Right hindlimb (tissue), 1 donor: ENCODE measurements around the gene CACNB2.

ENCODE experiments used
- DNase-seq: peaks from one replicate; pipeline ENCODE4 v3.0.0-alpha.2; 2018

The CACNB2 gene

DNA sequence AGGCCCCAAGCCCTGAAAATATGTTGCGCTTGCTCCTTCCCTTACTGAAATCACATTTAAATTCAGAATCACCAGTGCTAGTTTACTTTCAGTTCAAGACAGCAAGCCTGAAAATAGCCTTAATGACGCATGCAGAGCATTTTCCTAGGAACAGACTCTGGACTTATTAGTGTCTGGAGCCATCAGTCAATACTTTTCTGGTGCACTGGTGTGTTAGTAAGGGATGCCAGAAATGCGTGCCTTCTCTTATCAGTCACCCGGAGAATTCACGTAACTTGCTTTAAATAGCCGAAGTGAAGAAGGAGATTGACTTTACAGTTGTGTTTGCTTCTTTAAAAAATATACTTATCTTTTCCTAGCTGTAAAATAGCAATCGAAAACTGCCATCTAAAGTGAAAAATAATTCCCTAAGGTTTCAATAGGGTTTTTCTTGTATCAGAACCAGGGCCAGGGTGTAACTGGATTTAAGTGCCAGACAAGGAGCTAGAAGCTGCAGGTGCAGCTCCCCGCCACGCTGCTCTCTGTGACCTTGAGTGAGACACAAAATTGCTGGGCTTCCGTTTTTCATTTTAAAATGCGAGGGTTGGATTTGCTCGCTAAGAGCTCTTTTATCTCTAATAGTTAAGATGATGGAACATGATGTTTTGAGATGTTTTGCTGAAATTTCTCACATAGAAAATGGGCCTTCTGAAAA, 333.3 kb downstream of the CACNB2 start:
- DNase-seq = no peak

DNA sequence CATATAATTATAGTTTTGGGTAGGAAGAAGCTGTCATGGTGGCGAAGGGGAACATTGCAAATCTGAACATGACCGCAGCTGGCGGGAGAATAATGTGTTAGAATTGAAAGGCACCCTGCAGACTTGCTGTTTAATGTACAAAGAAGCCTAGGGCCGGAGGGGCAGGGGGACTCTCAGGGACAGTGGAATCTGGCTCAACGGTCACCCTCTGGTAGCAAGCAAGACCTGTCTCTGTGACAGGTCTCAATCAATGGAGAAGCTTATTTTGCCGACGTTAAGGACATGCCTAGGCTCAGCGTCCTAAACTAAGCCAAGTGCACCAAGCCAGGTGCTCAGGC, 333.9 kb downstream of the CACNB2 start:
- no peak for DNase-seq

DNA sequence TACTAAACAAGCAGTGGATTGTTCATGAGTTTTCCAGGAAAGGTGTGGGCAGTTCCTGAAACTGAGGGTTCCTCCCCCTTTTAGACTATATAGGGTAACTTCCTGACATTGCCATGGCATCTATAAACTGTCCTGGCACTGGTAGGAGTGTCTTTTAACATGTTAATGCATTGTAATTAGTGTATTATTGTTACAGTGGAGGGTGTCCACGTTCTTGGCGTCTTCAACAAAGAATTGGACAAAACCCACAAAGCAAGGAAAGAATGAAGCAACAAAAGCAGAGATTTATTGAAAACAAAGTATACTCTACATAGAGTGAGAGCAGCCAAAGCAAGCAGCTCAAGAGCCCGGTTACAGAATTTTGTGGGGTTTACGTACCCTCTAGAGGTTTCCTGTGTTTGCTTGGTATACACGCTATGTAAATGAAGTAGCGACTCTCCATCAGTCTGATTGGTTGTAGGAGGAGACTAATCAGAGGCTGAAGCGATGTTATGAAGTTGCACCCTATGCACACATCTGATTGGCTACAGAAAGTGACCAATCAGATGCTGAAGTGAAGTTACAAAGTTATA, 335.9 kb downstream of the CACNB2 start:
- no peak for DNase-seq

DNA sequence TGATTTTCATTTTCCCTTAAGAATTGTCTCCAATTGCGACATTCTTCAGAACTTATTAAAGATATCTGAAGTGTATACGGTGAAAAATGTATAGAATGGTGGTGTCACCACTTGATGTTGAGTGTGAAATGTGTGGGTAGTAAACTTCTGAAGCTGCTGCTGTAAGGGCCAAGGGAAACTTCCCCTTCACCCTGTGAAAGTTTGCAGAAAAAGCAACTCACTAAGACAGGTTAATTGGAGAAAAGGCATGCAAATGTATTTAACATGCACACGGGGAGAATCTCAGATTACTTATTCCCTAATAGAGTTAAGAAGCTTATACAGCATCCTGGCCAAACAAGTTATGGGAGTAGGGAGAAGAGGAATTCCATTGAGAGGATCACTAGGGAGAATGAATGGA, 338.1 kb downstream of the CACNB2 start:
- no peak for DNase-seq

DNA sequence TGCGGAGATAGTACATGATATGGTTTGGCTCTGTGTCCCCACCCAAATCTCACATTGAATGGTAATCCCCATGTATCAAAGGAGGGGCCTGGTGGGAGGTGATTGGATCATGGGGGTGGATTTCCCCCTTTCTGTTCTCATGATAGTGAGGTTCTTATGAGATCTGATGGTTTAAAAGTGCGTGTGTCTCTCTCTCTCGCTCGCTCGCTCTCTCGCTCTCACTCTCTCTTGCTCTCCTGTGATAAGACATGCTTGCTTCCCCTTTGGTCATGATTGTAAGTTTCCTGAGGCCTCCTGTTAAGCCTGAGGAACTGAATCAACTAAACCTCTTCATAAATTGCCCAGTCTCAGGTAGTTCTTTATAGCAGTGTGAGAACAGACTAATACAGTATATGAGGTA, 339.3 kb downstream of the CACNB2 start:
- DNase-seq = no peak

DNA sequence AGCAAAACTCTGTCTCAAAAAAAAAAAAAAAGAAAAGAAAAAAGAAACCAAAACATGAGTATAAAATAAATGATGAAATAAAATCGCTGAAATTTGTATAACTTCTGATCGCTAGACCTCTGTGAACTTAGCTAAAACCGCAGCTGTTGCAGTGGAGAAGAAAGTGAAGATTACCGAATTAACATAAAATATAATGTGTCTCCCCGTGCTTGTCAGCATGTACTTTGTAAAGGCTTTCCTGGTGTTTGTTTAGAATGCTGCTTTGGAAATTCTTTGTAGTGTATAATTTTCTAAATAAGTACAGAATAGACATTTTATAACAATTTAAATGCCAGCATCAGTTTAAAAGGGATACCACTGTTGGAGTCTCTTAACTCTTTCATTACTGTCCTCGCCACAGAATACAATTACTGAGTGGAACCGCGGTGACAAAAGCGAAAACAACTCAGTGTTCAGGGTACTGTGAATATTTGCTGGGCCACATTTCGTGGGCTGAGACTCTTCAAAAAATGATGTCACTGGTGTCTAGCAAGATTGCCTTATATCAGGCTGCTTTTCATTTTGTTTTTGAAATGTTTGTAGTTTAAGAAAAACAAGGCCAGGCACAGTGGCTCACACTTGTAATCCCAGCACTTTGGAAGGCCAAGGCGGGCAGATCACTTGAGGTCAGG, 343.4 kb downstream of the CACNB2 start:
- DNase-seq = no peak

DNA sequence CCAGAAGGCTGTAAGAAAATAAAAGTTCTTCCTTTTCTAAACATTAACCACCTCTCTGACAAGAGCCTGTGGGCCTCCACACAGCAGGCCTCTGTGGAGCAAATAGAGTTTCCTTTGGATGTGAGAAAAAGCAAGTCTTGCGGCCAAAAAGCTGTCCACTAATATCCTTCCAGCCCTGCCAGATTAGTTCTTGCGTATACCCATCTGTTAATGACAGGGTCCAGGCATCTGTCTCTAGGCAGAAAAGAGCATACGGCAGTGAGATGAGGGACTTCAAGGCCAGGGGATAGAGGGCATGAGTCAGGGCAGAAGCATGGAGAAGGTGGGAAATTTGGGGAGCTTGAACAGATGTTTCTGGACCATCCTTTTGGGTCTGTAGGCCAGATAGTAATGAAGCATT, 346.2 kb downstream of the CACNB2 start:
- DNase-seq = no peak

DNA sequence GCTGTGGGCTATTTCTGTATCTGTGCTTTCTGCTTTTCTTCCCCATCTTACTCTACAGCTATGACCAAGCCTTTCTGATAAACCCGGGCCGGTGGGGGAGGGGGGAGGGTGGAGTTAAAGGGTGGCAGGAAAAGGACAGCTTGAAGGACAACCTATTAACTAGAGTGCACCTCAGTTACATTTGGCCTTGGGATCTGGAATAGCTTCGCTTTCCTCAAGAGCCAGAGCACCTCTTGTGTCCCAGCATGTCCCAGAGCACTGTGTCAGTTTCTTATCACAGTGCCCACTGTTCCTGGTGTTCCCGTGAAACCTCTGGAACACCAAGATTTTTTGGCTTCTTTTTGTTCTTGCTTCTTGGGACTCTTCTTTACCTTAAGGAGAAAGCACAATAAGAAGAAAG, 350.5 kb downstream of the CACNB2 start:
- no peak for DNase-seq

DNA sequence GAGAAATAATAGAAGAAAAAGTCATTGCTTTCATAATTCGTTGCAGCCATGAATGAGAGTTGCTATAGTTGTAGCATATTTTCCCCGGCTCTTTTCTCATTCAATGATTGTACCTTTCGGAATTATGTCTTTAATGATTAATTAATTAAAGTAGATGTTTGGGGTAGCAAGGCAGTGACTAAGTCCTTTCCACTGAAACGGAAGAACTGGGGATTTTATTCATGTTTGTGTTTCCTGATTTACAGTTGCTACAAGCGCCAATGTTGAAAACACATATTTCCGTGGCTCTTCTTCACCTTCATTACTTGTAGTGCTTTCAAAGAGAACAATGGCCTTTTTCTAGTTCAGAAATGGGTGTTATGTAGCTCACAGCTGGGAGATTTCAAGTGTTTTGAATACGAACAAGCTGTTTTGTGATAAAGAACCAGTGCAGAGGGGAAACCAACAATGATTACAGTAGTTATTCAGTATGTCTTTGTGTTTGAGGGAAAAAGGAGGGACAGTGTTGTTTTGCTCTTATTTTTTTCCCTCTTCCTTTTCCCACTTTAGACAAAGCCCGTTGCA, 357.7 kb downstream of the CACNB2 start:
- DNase-seq = no peak

DNA sequence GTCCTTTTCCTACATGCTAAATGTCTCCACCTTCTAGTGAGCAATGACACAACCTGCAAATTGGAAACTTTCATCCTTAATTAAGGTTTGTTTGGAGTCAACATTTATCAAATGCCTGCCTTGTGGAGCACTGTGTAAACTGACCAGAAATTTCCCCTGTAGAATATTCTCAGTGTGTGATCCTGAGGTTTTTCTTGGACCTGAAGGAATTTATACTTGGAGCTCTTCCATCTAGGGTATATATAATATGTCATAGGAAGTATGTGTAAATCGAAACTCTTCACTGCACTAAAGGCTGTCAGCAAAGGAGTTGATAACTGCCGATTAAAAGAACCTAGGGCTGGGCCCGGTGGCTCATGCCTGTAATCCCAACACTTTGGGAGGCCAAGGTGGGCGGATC, 358.8 kb downstream of the CACNB2 start:
- no peak for DNase-seq

DNA sequence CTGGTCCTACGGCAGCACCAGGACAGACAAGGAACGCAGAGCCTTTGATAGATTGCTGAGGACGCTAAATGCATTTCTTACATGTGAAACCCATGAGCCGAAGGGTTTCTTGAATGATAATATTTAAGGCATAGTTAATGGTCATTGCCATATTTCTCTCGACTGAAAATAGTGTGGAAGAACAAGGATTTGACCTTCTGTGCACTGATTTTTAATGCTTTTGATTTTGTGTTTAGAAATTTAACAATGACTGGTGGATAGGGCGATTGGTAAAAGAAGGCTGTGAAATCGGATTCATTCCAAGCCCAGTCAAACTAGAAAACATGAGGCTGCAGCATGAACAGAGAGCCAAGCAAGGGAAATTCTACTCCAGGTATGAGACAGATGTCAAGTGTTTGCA, 360.4 kb downstream of the CACNB2 start:
- no peak for DNase-seq

DNA sequence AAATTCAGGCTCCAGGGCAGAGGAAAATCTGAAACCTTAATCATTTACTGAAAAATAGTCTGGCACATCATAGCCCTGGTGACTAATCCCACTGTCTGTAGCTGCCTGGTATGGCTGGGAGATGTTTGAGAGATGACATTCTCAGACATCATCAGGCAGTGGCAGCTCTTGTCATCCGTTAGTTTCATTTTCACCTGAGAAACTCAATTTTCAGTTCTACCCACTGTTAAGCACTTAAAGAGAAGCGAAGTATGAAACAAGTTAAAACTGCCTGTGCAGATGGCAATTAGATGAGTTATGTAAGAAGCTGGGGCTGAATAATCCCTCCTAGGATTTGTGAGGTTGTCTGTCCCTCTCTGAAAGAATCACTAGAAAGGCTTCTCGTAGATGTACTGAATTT, 361.0 kb downstream of the CACNB2 start:
- DNase-seq = no peak

DNA sequence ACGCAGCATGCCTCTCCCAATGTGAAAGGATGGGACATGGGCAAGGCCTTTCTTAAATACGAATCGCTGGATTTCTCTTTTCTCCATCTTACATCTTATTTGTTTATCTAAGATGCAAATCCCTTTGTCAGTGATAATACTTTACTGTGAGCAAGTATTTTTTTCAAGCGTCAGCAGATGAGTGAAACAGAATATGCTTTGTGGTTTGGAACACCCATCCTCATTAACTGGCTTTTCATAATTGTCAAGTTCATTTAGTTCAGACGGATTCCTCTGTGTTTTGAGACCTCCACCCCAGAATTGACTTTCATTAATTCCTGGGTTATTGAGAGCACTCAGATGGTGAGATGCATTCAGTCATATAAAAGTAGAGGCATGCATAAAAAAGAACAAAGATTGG, 361.4 kb downstream of the CACNB2 start:
- no peak for DNase-seq

DNA sequence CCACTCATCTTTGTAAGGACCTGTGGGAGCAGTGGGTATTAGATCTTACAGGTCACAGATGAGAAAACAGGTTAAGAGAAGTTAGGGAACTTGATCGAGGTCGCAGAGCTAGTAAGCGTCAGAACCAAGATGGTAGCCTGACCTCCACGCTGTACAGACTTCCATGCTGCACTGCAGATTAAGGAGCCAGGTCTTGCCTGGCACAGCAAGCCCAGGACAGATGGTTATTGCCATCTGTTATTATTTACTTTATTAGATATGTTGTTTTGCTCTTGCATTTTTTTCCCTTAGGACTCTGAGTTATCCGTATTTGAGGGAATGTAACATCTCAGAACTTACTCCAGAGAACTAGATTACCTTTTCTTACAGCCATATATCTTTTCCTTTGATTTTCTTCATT, 363.9 kb downstream of the CACNB2 start:
- no peak for DNase-seq

DNA sequence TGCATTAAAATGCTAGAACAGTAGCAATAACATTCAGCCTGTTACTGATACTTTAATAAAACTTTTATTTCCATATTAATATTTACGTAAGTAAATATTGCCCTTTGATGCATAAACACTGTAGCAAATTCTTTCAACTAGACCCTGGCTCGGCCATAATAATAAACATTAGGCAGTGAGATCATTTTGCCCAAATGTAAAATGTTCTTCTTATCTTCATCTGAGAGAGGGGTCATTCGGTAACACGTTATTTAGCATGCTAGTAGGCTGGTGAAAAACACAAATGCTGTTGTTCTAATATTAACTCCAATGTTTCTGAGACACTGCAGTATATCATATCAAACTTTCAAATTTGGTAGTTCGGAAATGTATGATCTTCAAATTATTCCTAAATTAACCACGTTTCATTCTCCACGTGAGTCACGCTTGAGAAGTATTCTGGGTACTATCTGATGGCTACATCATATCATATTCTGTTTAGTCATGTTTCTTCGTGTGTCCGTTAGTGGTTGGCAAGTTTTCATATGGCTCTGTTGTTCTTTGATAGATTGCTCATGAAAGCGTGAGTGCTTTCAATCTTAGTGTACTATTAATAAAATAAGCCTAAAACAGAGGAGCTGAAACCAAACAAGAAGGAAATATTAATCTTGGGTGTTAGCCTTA, 365.4 kb downstream of the CACNB2 start:
- DNase-seq = no peak

DNA sequence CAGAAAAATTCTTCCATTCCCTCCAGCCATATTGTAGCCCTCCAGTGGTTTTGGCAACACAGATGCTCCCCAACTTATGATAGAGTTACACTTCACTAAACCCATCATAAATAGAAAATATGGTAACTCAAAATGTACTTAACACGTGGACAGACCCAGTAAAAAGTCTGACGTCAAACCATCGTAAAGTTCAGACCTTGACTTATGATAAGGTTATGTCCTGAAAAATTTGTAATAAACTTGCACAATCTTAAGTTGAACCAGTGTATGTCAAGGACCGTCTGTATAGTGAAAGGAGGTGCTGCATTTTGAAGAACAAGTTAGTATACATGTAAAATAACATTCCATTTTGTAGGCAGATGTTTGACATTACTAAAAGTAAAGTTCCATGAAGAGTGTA, 368.4 kb downstream of the CACNB2 start:
- no peak for DNase-seq

DNA sequence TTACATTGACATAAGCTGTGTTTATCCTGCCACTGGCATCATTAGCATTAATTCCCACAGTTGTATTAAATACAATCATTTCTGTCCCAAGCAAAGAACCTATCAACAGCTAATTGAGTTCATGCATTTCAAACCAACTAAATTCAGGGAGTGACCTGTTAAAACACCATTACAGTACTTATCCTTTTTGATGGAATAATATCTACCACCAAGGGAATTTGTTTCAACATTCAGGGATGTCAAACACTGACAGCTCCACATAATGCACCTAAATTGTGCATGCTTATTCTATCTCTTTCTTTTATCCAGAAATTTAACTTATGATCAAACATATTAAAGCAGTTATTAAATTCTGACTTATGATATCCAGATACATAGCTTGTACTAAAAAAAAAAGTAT, 374.3 kb downstream of the CACNB2 start:
- no peak for DNase-seq

DNA sequence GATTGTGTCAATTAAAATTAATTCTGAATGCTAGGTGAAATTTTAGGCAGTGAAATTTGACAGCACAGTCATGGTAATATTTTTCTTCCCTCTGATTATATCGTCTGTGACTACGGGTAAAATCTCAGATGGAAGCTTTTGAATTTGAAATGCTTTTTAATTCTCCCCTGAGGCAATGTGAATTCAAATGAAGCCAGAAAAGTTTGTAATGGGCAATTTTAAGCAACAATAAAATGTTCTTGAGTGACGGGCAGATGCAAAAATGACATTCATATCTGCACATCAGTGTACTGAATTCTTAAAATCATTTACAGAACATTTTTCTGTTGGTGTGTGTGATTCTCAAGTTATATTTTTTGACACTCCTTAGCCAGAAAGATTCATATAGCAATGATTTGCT, 376.6 kb downstream of the CACNB2 start:
- no peak for DNase-seq

DNA sequence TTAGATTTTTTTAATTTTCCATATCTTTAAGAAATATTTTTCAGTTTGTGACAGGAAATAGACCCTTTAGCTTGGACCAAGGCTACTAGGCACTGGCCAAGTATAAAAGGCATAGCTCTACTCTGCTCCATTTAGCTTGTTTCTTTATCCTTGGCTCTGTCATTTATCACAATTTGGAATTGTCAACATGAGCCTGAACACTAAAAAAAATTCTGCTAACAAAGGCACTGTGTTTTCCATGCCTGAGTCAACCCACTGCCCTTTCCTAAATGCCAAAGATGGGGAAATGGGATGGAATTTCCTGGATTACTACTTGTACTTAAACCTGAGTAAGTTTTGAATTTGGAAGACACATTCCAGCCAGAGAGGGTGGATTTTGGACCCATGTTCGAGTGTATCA, 382.8 kb downstream of the CACNB2 start:
- DNase-seq = no peak

DNA sequence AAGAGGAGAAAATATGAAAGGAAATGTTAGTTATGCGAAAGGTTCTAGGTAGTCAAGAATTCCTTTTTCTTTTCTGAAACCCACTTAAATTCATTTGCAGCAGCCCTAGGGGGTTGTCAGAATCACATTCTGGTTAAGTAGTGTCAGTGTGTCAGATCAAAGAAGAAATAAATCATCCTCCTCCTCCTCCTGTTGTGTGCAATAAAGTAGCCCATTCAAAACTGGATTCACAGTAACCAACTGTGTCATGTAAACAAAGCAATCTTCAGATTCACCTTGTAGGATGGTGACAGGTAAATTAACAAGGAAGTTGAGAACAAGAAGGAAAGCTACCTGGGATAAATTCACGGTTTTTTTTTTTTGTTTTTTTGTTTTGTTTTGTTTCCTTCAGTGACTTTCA, 383.6 kb downstream of the CACNB2 start:
- no peak for DNase-seq

DNA sequence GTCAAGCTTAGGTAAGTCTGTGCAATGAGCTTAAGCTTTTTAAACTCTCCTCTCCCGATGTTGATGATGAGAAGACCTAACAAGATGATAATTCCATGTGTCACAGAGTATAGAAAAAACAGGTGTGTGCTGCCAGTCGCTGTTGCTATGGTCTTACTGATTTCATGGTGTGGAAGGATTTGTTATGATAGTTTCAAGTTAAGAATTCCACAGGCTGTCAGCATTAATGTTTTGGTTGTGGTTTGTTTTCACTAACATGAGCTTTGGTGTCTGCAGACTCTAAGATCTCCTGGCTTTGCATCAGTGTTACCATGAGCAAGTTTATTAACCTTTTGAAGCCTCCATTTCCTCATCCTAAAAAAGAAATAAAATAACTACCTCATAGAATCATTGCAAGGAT, 387.5 kb downstream of the CACNB2 start:
- DNase-seq = no peak

DNA sequence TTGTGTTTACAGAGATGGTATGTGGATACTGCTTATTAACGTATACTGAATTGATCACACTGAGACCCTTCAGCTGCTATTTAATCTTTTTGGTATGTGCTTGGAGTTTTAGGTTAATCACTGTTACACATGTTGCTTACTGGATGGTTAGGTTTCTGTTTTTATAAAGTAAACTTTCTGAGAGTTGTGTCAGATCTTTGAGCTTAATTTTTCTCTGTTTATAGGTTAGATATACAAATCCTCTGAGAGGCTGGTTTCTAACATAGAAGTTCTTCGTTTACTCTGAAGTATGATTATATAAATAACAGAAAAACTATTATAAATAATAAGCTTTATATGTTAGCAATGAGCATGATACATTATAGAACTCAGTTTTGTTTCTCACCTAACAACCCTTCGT, 388.1 kb downstream of the CACNB2 start:
- no peak for DNase-seq

DNA sequence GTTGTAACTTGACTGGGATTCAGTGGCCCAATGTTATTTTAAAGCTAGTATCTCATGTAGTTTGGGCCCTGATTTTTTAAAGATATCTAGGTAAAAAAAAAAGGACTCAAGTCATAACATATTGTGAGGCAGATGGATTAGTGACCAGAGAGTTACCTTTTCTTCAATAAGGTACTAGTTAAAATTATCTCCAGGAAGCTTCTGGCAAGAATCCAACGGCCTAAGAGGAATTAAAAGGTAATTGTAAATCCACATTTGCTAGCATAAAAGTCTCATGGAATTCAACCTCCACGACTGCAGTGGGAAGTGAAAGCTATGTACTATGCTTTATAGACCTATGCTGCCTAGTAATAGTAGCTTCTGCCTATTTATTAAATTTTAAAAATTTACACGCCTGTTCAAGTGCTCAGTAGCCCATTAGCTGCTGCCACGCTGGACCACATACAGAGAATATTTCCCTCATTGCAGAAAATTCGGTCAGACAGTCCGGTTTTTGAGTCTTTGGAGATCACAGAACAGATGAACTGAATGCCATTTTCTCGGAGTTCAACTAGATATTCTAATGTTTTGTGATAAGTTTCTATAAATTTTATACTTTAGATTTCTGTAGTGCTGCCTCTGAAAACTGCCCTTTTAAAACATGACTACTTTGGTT, 392.8 kb downstream of the CACNB2 start:
- no peak for DNase-seq
